Measurements from ENCODE around the gene TNNT2. TPM values are rescaled to one million over a fixed set of nuclear protein-coding genes. Genes with fewer than 3 reads are reported as not detected.

Gene TNNT2
- total RNA-seq, 1 donor from 2014 or later, result 6.1 TPM

DNA sequence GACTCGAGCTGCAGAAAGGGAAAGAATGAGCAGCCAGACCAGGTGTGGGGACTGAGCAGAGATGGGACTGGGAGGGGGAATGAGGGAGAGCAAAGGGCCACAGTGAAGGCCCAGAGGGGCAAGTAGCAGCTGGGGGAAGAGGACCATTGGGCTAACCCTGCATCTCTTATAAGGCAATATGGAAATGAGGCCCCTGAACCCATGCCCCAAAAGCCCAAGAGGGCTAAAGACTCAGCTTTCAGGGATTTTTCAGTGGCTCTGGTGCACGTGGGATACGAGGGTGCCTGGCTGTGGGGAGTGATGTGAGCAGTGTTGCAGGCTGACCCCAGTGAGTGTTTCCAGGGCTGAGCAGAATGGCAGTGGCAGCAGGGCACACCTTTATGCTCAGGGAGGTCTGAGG is 44.5 kb upstream of the TNNT2 start:
- Histone ChIP-seq H3K9me3 (ENCODE audit: insufficient read depth, low read depth, low read length) (peaks cover 5% of the 10 kb centered on the region), H3K36me3 (ENCODE audit: insufficient read depth, low read length) (no peaks in the 10 kb centered on the region), H3K79me2 (ENCODE audit: insufficient read depth, low read length) (no peaks in the 10 kb centered on the region), H3K27ac (ENCODE audit: low read depth, low read length) (no peak overlapping the region), H3K4me1 (ENCODE audit: insufficient read depth, low read length) (no peaks in the 10 kb centered on the region), H3K4me3 (ENCODE audit: insufficient read depth, low read depth, low read length) (no peak overlapping the region), H3K4me2 (ENCODE audit: low read length) (no peak overlapping the region), H3K27me3 (ENCODE audit: insufficient read depth, low read length) (no peaks in the 10 kb centered on the region), H4K20me1 (ENCODE audit: insufficient read depth, low read length) (no peaks in the 10 kb centered on the region), H2AFZ (ENCODE audit: low read depth, low read length) (no peak overlapping the region), H3K9ac (ENCODE audit: low read length) (no peak overlapping the region)
- TF ChIP-seq, protein P1, sequence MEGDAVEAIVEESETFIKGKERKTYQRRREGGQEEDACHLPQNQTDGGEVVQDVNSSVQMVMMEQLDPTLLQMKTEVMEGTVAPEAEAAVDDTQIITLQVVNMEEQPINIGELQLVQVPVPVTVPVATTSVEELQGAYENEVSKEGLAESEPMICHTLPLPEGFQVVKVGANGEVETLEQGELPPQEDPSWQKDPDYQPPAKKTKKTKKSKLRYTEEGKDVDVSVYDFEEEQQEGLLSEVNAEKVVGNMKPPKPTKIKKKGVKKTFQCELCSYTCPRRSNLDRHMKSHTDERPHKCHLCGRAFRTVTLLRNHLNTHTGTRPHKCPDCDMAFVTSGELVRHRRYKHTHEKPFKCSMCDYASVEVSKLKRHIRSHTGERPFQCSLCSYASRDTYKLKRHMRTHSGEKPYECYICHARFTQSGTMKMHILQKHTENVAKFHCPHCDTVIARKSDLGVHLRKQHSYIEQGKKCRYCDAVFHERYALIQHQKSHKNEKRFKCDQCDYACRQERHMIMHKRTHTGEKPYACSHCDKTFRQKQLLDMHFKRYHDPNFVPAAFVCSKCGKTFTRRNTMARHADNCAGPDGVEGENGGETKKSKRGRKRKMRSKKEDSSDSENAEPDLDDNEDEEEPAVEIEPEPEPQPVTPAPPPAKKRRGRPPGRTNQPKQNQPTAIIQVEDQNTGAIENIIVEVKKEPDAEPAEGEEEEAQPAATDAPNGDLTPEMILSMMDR (IDR thresholded peaks at IDR 0.05; ENCODE audit: insufficient read depth, low read depth, low read length), result no peak
- TF ChIP-seq EZH2 (IDR thresholded peaks at IDR 0.05; ENCODE audit: insufficient read depth, low read length), result no peak
- peaks cover 3% of the 10 kb centered on the region for H3K9me3 Mint-ChIP-seq (ENCODE audit: unreplicated experiment)
- peaks cover 13% of the 10 kb centered on the region for H3K4me1 Mint-ChIP-seq (ENCODE audit: low read depth, unreplicated experiment)
- no peaks in the 10 kb centered on the region for H3K36me3 Mint-ChIP-seq (ENCODE audit: low read depth, unreplicated experiment)
- H3K27me3 Mint-ChIP-seq (ENCODE audit: low read depth, unreplicated experiment), result peaks cover 30% of the 10 kb centered on the region
- no peak overlapping the region for H3K4me3 Mint-ChIP-seq (ENCODE audit: unreplicated experiment)
- FAIRE-seq (no peak), DNase-seq (ENCODE audit: low read depth) (no peak)
- H3K27ac Mint-ChIP-seq (ENCODE audit: unreplicated experiment), result no peak overlapping the region

DNA sequence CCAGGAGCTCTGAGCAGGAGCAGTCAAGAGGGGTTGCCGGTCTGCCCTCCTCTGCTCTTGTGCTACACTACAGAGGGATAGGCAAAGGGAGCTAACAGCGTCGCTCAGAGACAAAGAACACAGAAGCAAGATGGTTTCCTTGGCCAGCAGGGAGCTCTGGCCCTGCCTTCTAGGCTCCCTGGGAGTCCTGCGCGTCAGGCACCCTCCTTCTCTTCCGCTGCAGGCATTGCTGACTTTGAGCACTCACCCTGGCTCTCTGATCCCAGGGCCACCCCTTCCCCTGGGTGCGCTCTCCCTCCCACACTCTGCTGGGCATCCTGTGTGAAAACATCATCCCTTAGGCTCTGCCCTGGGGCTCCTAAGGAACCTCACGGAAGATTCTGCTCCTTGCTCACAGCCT is 43.6 kb upstream of the TNNT2 start:
- FAIRE-seq (no peak), DNase-seq (ENCODE audit: low read depth) (no peak)
- Mint-ChIP-seq H3K9me3 (ENCODE audit: unreplicated experiment) (peaks cover 3% of the 10 kb centered on the region), H3K36me3 (ENCODE audit: low read depth, unreplicated experiment) (no peaks in the 10 kb centered on the region), H3K27me3 (ENCODE audit: low read depth, unreplicated experiment) (peaks cover 36% of the 10 kb centered on the region), H3K4me3 (ENCODE audit: unreplicated experiment) (no peak overlapping the region), H3K4me1 (ENCODE audit: low read depth, unreplicated experiment) (peaks cover 13% of the 10 kb centered on the region), H3K27ac (ENCODE audit: unreplicated experiment) (no peak overlapping the region)
- no peak overlapping the region for H2AFZ ChIP-seq (ENCODE audit: low read depth, low read length)
- H3K27me3 ChIP-seq (ENCODE audit: insufficient read depth, low read length), result peaks cover 5% of the 10 kb centered on the region
- no peaks in the 10 kb centered on the region for H3K79me2 ChIP-seq (ENCODE audit: insufficient read depth, low read length)
- no peak overlapping the region for H3K9ac ChIP-seq (ENCODE audit: low read length)
- no peaks in the 10 kb centered on the region for H3K4me1 ChIP-seq (ENCODE audit: insufficient read depth, low read length)
- peaks cover 5% of the 10 kb centered on the region for H3K9me3 ChIP-seq (ENCODE audit: insufficient read depth, low read depth, low read length)
- no peak overlapping the region for H3K4me2 ChIP-seq (ENCODE audit: low read length)
- H3K4me3 ChIP-seq (ENCODE audit: insufficient read depth, low read depth, low read length), result no peak overlapping the region
- no peaks in the 10 kb centered on the region for H4K20me1 ChIP-seq (ENCODE audit: insufficient read depth, low read length)
- no peaks in the 10 kb centered on the region for H3K36me3 ChIP-seq (ENCODE audit: insufficient read depth, low read length)
- no peak for TF ChIP-seq EZH2 (IDR thresholded peaks at IDR 0.05; ENCODE audit: insufficient read depth, low read length)
- TF ChIP-seq, protein P1 (IDR thresholded peaks at IDR 0.05; ENCODE audit: insufficient read depth, low read depth, low read length), result no peak
- H3K27ac ChIP-seq (ENCODE audit: low read depth, low read length), result no peak overlapping the region

DNA sequence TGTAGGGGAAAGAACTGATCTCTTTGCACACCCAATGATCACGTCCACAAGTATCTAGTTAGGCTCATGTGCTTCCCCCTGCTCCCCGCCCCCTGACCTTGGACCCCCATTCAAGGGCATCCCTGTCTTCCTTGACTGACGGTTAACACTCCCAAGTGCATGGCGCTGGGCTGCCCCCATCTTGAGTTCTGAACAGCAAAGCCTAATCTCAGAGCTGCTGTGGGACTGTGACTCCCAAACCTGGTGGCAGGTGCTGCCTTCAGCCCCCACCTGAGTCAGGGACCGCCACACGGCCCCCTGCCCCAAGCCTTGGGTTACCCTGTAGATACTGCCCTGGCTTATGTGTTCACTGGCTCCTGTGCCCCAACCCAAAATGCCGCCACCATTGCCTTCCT is 43.1 kb upstream of the TNNT2 start:
- no peak overlapping the region for H3K4me3 Mint-ChIP-seq (ENCODE audit: unreplicated experiment)
- peaks cover 3% of the 10 kb centered on the region for H3K9me3 Mint-ChIP-seq (ENCODE audit: unreplicated experiment)
- peaks cover 13% of the 10 kb centered on the region for H3K4me1 Mint-ChIP-seq (ENCODE audit: low read depth, unreplicated experiment)
- H3K4me1 ChIP-seq (ENCODE audit: insufficient read depth, low read length), result no peaks in the 10 kb centered on the region
- H3K4me2 ChIP-seq (ENCODE audit: low read length), result no peak overlapping the region
- H3K36me3 Mint-ChIP-seq (ENCODE audit: low read depth, unreplicated experiment), result no peaks in the 10 kb centered on the region
- no peak overlapping the region for H3K27ac Mint-ChIP-seq (ENCODE audit: unreplicated experiment)
- no peak overlapping the region for H2AFZ ChIP-seq (ENCODE audit: low read depth, low read length)
- peaks cover 40% of the 10 kb centered on the region for H3K27me3 Mint-ChIP-seq (ENCODE audit: low read depth, unreplicated experiment)
- no peak overlapping the region for H3K27ac ChIP-seq (ENCODE audit: low read depth, low read length)
- peaks cover 9% of the 10 kb centered on the region for H3K27me3 ChIP-seq (ENCODE audit: insufficient read depth, low read length)
- no peaks in the 10 kb centered on the region for H3K79me2 ChIP-seq (ENCODE audit: insufficient read depth, low read length)
- FAIRE-seq (no peak), DNase-seq (ENCODE audit: low read depth) (no peak)
- H4K20me1 ChIP-seq (ENCODE audit: insufficient read depth, low read length), result no peaks in the 10 kb centered on the region
- no peak overlapping the region for H3K9ac ChIP-seq (ENCODE audit: low read length)
- TF ChIP-seq EZH2 (IDR thresholded peaks at IDR 0.05; ENCODE audit: insufficient read depth, low read length), result no peak
- TF ChIP-seq, protein P1 (IDR thresholded peaks at IDR 0.05; ENCODE audit: insufficient read depth, low read depth, low read length), result no peak
- H3K9me3 ChIP-seq (ENCODE audit: insufficient read depth, low read depth, low read length), result peaks cover 5% of the 10 kb centered on the region
- no peaks in the 10 kb centered on the region for H3K36me3 ChIP-seq (ENCODE audit: insufficient read depth, low read length)
- H3K4me3 ChIP-seq (ENCODE audit: insufficient read depth, low read depth, low read length), result no peak overlapping the region
